ENCODE results near the gene EGFL7.

DNA sequence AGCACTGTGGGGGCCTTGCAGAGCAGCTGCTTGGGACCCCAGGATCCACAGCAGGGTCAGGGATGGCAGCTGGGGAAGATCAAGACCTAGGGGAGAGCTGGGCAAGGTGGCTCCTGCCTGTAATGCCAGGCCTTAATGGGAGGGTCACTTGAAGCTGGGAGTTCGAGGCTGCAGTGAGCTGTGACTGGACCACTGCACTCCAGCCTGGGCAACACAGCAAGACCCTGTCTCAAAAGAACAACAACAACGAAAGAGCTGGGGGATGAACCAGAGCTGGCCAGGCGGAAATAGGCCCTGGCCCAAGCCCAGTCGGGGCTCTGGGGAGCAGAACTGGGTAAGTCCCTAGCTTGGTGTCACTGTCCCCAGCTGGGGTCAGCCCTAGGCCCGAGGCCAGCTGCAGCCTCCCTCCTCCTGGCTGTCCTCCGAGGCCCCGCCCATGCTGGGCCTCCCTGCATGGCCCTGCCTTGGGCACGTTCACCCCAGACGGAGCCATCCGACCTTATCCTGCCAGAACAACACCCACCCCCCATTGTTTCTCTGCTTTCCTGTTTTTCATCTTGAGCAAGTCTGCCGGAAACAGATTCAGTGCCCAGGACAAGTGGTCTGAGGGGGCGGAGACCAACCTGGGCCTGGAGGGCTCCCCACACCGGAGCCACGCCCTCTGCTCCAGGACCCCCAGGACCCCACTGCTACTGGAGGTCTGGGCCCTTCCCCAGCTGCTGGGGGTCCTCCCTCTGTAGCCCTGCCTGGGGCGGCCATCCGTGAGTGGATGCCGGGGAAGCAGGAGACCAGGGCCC lies 51.6 kb downstream of the EGFL7 start:
- TF ChIP-seq TBP (CRISPR knock-in tag; IDR thresholded peaks at IDR 0.05), result no peak
- TF ChIP-seq, protein P1, sequence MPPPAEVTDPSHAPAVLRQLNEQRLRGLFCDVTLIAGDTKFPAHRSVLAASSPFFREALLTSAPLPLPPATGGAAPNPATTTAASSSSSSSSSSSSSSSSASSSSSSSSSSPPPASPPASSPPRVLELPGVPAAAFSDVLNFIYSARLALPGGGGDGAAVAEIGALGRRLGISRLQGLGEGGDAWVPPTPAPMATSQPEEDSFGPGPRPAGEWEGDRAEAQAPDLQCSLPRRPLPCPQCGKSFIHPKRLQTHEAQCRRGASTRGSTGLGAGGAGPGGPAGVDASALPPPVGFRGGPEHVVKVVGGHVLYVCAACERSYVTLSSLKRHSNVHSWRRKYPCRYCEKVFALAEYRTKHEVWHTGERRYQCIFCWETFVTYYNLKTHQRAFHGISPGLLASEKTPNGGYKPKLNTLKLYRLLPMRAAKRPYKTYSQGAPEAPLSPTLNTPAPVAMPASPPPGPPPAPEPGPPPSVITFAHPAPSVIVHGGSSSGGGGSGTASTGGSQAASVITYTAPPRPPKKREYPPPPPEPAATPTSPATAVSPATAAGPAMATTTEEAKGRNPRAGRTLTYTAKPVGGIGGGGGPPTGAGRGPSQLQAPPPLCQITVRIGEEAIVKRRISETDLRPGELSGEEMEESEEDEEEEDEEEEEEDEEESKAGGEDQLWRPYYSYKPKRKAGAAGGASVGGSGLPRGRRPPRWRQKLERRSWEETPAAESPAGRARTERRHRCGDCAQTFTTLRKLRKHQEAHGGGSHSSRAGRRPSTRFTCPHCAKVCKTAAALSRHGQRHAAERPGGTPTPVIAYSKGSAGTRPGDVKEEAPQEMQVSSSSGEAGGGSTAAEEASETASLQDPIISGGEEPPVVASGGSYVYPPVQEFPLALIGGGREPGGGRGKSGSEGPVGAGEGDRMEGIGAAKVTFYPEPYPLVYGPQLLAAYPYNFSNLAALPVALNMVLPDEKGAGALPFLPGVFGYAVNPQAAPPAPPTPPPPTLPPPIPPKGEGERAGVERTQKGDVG (CRISPR knock-in tag; IDR thresholded peaks at IDR 0.05; ENCODE audit: borderline replicate concordance), result no peak
- TF ChIP-seq, protein P2, sequence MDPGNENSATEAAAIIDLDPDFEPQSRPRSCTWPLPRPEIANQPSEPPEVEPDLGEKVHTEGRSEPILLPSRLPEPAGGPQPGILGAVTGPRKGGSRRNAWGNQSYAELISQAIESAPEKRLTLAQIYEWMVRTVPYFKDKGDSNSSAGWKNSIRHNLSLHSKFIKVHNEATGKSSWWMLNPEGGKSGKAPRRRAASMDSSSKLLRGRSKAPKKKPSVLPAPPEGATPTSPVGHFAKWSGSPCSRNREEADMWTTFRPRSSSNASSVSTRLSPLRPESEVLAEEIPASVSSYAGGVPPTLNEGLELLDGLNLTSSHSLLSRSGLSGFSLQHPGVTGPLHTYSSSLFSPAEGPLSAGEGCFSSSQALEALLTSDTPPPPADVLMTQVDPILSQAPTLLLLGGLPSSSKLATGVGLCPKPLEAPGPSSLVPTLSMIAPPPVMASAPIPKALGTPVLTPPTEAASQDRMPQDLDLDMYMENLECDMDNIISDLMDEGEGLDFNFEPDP (CRISPR knock-in tag; conservative IDR thresholded peaks at IDR 0.05), result no peak

All from HepG2 (cell line).